AG09319 (cell line): ENCODE results near the gene PTPRD.

Experiments
- DNase-seq: peaks from one replicate; pipeline ENCODE4 v3.0.0-alpha.2; 2010; ENCODE audit warnings: low read depth; ENCODE audit errors: extremely low read depth
- TF ChIP-seq, protein P1 (sequence below): IDR thresholded peaks from 2 replicates; pipeline ENCODE4 v1.5.1; 2011; ENCODE audit warnings: low read depth, mild to moderate bottlenecking, inconsistent platforms, low read length, moderate library complexity

The PTPRD gene

GRCh38 chr9:8604201-8604600 lies 2008.6 kb downstream of the PTPRD start:
- TF ChIP-seq, protein P1, sequence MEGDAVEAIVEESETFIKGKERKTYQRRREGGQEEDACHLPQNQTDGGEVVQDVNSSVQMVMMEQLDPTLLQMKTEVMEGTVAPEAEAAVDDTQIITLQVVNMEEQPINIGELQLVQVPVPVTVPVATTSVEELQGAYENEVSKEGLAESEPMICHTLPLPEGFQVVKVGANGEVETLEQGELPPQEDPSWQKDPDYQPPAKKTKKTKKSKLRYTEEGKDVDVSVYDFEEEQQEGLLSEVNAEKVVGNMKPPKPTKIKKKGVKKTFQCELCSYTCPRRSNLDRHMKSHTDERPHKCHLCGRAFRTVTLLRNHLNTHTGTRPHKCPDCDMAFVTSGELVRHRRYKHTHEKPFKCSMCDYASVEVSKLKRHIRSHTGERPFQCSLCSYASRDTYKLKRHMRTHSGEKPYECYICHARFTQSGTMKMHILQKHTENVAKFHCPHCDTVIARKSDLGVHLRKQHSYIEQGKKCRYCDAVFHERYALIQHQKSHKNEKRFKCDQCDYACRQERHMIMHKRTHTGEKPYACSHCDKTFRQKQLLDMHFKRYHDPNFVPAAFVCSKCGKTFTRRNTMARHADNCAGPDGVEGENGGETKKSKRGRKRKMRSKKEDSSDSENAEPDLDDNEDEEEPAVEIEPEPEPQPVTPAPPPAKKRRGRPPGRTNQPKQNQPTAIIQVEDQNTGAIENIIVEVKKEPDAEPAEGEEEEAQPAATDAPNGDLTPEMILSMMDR: no peak
- no peak for DNase-seq

- TF ChIP-seq, protein P1: no peak
Measured at GRCh38 chr9:8600914-8601680, 2011.7 kb downstream of the PTPRD start.

DNA sequence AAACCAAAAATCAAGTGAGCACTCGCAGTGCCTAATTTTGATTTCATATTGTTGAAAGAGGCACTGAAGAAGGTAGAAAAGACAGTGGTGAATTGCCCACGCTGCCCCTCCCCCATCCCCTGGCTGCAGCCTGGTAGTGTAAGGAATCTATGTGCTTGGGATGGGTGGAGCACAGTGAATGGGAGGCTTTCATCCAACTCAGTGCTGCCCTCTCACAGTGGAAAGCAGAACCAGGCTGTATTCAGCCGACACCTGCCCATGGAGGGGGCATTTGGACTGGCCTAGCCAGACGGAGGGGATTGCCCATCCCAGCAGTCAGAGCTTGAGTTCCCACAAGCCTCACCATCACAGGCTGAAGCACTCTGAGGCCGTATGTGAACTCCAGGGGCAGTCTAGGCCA lies 2012.9 kb downstream of the PTPRD start:
- no peak for DNase-seq
- TF ChIP-seq, protein P1: no peak

More at GRCh38 chr9:8600914-8601680, 2011.7 kb downstream of the PTPRD start:
- DNase-seq: no peak

- no peak for DNase-seq
- TF ChIP-seq, protein P1: no peak
Measured at GRCh38 chr9:8589476-8589875, 2023.3 kb downstream of the PTPRD start.

DNA sequence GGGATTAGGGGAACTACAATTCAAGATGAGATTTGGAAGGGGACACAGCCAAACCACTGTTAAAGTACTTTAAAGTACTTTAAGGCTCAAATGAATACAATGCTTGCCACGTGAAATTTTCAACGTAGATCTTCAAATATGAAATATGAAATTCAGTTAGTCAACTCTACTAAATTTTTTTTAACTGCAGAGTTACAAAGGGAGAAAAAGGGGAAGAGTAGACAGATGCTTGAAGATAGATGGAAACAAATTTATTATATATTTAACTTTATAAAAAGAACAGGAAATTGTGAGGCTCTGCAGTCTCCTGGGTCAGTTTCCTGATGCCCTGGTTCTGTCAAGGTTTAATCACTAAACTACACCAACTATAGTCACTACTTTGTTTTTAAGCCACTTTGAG lies 2027.8 kb downstream of the PTPRD start:
- TF ChIP-seq, protein P1: no peak
- no peak for DNase-seq

DNA sequence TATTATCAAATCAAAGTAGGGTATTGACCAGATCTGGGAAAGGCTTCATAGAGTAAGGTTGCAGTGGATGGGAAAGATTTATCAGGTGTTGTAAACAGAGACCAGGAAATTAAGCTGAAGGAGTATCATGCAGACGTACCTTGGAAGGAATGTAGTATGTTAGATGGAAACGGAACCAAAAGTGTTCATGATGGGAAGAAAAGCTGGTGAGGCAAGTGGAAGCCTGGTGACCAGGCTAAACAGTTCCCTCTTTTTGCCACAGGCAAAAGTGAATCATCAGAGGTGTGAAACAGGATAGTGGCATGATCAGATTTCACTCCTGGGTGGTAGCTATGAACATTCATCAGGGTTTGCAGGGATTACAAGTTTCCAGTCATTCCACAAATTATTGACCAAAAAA lies 2033.1 kb downstream of the PTPRD start:
- TF ChIP-seq, protein P1: no peak
- DNase-seq: no peak

DNA sequence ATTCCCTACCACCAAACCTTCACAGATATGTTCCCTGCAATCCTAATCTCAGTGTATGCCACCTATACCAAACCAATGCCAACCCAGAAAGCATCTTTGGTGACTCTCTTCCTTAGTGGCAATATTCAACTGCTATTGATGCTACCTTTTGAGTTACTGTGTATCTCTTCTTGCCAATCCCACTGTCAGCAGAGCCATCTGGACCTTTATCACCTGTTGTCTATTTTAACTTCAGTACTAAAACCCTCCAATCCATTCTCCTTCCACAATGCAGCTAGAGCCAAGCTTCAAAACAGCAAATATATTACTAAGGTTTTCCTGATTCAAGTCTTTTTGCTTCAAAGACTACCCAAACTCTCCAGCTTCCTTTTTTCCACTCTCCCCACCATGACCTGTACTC lies 2036.1 kb downstream of the PTPRD start:
- TF ChIP-seq, protein P1: no peak
- no peak for DNase-seq
